Astrocyte of the cerebellum (primary cell): ENCODE measurements around the gene AOPEP.

Source experiments
- DNase-seq: peaks from one replicate; pipeline ENCODE4 v3.0.0-alpha.2; 2011; ENCODE audit warnings: low read depth
- H3K4me3 ChIP-seq: 2 replicates; pipeline ENCODE4 v1.5.1; 2011; ENCODE audit warnings: mild to moderate bottlenecking, low read depth, low read length, moderate library complexity
- in situ Hi-C: cut with HindIII; loops from 2 replicates; pipeline ENCODE4 v1.10.0; 2017; ENCODE audit warnings: low sequenced_read_pairs
- TF ChIP-seq, protein P1 (sequence below): IDR thresholded peaks from 2 replicates; pipeline ENCODE4 v1.5.1; 2012; ENCODE audit warnings: low read length, low read depth, moderate library complexity, mild to moderate bottlenecking; ENCODE audit errors: missing control alignments

The AOPEP gene

DNA sequence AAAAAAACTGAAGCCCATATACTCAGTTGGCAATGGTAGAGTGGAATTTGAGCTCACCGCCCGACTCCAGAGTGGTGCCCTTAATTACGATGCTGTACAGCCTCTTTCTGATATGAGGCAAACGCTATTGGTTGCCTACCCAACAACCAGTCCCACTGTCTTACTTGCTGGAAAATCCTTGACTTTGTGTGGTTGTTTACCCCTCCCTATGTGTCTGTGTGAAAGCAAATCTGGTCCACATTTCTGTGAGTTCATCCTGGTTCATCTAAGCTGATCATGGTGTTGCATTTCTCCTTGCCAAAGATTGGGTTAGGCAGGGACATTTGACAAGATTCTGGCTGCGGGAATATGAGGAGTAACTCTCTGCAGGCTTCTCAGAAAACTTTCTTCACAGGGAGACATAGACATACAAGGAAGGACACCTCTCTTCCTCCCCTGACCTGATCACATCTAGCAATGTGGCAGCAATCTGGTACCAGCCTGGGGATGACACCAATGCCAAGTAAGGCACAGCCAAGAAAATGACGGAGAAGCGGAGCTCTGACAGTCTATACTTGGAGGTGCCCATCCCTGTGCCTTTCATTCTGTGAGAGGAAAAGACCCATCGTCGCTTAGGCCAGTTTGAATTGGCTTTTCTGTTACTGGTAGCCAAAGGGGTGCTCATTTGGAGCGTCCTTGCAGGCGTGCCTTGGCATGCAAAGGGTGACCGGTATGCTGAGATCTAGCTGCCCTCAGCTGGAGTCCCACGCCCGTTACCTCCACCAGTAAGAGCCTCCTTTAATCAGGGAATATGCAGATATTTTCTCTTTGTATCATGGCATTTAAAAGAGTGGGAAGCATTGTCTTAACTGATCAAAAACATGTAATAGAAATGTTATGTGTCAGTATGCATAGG, 124.3 kb downstream of the AOPEP start:
- no peak overlapping the region for H3K4me3 ChIP-seq
- no peak for DNase-seq
- TF ChIP-seq, protein P1, sequence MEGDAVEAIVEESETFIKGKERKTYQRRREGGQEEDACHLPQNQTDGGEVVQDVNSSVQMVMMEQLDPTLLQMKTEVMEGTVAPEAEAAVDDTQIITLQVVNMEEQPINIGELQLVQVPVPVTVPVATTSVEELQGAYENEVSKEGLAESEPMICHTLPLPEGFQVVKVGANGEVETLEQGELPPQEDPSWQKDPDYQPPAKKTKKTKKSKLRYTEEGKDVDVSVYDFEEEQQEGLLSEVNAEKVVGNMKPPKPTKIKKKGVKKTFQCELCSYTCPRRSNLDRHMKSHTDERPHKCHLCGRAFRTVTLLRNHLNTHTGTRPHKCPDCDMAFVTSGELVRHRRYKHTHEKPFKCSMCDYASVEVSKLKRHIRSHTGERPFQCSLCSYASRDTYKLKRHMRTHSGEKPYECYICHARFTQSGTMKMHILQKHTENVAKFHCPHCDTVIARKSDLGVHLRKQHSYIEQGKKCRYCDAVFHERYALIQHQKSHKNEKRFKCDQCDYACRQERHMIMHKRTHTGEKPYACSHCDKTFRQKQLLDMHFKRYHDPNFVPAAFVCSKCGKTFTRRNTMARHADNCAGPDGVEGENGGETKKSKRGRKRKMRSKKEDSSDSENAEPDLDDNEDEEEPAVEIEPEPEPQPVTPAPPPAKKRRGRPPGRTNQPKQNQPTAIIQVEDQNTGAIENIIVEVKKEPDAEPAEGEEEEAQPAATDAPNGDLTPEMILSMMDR, result no peak
- in situ Hi-C loops, result loop anchor here (5.0 kb wide), 1 partner anchor 48 kb away; no protein-coding TSS in a partner anchor

DNA sequence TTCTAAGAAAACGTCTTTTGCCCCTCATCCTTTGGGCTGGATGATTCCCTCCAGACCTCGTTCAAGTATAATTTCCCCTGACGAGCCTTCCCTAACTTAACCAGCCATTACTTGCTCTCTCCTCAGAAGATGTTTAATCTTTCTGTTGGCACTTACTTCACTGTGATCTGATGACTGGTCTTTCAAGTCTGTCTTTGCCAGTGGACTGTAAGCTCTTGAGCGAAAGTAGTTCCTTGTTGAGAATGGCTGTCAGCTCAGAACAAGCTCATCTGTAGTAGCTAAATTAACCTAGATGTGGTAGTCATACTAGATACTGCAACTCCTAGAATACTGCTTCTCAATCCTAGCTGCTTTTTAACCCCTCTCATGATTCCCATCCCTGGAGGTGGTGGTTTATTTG, 125.0 kb downstream of the AOPEP start:
- DNase-seq, result no peak
- in situ Hi-C loops, result loop anchor here (5.0 kb wide), 1 partner anchor 49 kb away; no protein-coding TSS in a partner anchor
- TF ChIP-seq, protein P1, result no peak
- H3K4me3 ChIP-seq, result no peak overlapping the region

DNA sequence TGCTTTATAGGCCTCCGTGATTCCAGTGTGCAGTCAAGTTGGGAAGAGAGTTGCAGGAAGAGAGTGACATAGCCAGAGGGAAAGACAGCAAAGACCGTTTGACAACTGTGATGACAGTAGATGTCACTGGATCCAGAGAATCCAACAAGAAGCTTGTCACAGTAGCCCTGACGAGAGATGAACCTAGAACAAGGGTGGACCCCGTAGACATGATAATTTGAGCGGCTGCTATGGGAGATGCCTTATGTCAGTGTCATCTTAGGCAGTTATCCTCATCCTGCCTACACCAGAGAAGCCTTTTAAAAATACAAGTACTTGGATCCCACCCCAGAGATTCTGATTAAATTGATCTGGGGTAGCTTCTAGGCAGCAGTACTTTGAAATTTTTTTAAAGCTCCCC, 125.4 kb downstream of the AOPEP start:
- TF ChIP-seq, protein P1, result no peak
- no peak for DNase-seq
- in situ Hi-C loops, result loop anchor here (5.0 kb wide), 1 partner anchor 50 kb away; no protein-coding TSS in a partner anchor
- no peak overlapping the region for H3K4me3 ChIP-seq

DNA sequence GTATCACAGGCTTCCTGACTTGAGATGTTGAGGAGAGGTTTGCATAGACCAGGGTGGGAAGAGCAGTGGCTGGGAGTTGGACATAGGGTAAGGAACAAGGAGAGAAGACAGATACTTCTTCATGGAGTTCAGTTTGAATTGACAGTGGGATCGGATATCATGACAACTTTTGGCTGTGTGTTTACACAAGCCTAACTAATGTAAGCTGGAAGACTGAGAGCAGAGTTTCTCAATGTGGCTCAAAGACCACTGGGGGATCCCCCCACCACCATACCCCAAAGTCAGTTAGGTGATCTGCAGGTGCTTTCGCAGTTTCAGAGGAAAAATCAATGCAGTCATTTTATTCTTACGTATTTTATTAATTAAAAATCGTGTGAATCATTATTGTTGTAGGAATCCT, 125.9 kb downstream of the AOPEP start:
- H3K4me3 ChIP-seq, result no peak overlapping the region
- no peak for DNase-seq
- in situ Hi-C loops, result loop anchor here (5.0 kb wide), 1 partner anchor 50 kb away; no protein-coding TSS in a partner anchor
- TF ChIP-seq, protein P1, result no peak

DNA sequence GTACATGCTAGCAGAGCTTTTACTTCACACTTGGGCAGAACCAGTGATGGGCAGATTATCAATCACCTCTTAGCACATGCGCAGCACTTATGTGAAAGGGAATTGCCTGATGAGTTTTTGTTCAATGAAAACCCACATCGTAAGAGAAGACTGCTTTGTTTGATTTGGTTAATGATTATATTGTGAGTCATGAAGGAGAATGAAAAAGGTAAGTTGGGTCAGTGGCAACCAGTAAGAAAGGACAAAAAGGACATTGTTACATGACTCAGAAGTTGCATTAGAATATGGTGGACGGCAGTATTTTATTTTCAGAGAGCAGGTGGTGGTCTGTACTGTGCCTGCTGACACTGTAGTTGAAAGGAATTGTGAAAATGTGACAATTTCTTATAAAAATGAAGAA, 127.4 kb downstream of the AOPEP start:
- in situ Hi-C loops, result loop anchor here (5.0 kb wide), 1 partner anchor 52 kb away; no protein-coding TSS in a partner anchor
- TF ChIP-seq, protein P1, result no peak
- no peak overlapping the region for H3K4me3 ChIP-seq
- DNase-seq, result no peak

DNA sequence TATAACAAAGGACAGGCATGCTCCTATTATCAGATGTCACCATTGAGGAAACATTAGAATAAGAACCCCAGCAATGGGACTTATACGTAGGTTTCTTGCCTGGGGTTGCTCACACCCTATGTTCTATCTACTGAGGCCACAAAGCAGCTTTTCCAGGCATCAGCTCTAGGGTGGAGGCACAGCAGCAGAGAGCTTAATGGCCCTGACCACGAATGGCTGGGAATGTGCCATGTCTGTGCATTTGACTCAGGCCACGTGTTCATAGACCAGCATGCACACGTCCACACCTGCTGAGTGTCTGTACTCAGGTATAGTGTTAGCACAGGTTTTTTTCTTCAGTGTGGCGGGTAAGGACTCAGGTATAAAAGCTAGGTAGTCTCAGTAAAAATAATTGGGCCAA, 129.4 kb downstream of the AOPEP start:
- H3K4me3 ChIP-seq, result no peak overlapping the region
- no peak for DNase-seq
- TF ChIP-seq, protein P1, result no peak
- in situ Hi-C loops, result no loop called here
